ENCODE results near the gene PLPP4. TPM values are rescaled to one million over a fixed set of nuclear protein-coding genes. Genes with fewer than 3 reads are reported as not detected.

Gene PLPP4
- not detected for polyA plus RNA-seq (ENCODE audit: low read depth in 6 of 6)

- Mint-ChIP-seq H3K36me3 (peaks cover 0 to 11% of the 10 kb centered on the region in 2 donors), H3K27me3 (peaks cover 38 to 63% (median 54%) of the 10 kb centered on the region in 3 donors), H3K4me3 (peak within 1 kb of the TSS in 4 of 8 donors; percentile 23 to 47 (median 36)), H3K27ac (peak within 1 kb of the TSS in 1 of 6 donors; percentile 71), H3K9me3 (peaks cover 0 to 7% (median 0%) of the 10 kb centered on the region in 7 donors), H3K4me1 (peaks cover 0 to 9% (median 4%) of the 10 kb centered on the region in 3 donors)
- no peak for DNase-seq
- ATAC-seq (ENCODE audit: low read depth in 2 of 2) = no peak
Measured at GRCh38 chr10:120456626-120457430, at the start of gene PLPP4. PLPP4 (plus strand) TSS chr10:120457227; CDS start chr10:120457306, 79 bp downstream.

- Mint-ChIP-seq H3K36me3 (no peaks in the 10 kb centered on the region), H3K4me3 (no peak overlapping the region), H3K27ac (no peak overlapping the region), H3K4me1 (peaks cover 0 to 4% (median 0%) of the 10 kb centered on the region in 3 donors), H3K9me3 (peaks cover 0 to 9% (median 0%) of the 10 kb centered on the region in 7 donors), H3K27me3 (peaks cover 8 to 24% (median 19%) of the 10 kb centered on the region in 3 donors)
- DNase-seq = no peak
- ATAC-seq (ENCODE audit: low read depth in 2 of 2) = no peak
Measured at GRCh38 chr10:120409816-120410215, 47.2 kb upstream of the PLPP4 start.

- no peak overlapping the region for H3K27ac Mint-ChIP-seq
- no peak for ATAC-seq (ENCODE audit: low read depth in 2 of 2)
Measured at GRCh38 chr10:120414946-120415345, 42.1 kb upstream of the PLPP4 start.

GRCh38 chr10:120415709-120416330, 41.2 kb upstream of the PLPP4 start:
- peaks cover 6 to 9% (median 8%) of the 10 kb centered on the region in 3 donors for H3K27me3 Mint-ChIP-seq
- H3K27ac Mint-ChIP-seq = peak overlapping the region in 1 of 6 donors; percentile 41
- no peak overlapping the region for H3K4me3 Mint-ChIP-seq
- H3K4me1 Mint-ChIP-seq = peaks cover 0 to 4% (median 0%) of the 10 kb centered on the region in 3 donors
- DNase-seq (no peak), ATAC-seq (ENCODE audit: low read depth in 2 of 2) (no peak)
- H3K9me3 Mint-ChIP-seq = peaks cover 0 to 7% (median 2%) of the 10 kb centered on the region in 7 donors
- H3K36me3 Mint-ChIP-seq = no peaks in the 10 kb centered on the region

More at GRCh38 chr10:120414946-120415345, 42.1 kb upstream of the PLPP4 start:
- Mint-ChIP-seq H3K4me3 (no peak overlapping the region), H3K9me3 (peaks cover 0 to 8% (median 2%) of the 10 kb centered on the region in 7 donors), H3K27me3 (peaks cover 8 to 11% (median 9%) of the 10 kb centered on the region in 3 donors), H3K4me1 (peaks cover 0 to 4% (median 0%) of the 10 kb centered on the region in 3 donors), H3K36me3 (no peaks in the 10 kb centered on the region)
- no peak for DNase-seq

GRCh38 chr10:120420421-120420820, 36.6 kb upstream of the PLPP4 start:
- no peak overlapping the region for H3K4me3 Mint-ChIP-seq
- H3K4me1 Mint-ChIP-seq = no peaks in the 10 kb centered on the region
- DNase-seq (no peak), ATAC-seq (ENCODE audit: low read depth in 2 of 2) (no peak)
- peaks cover 0 to 15% (median 11%) of the 10 kb centered on the region in 3 donors for H3K27me3 Mint-ChIP-seq
- no peak overlapping the region for H3K27ac Mint-ChIP-seq
- H3K36me3 Mint-ChIP-seq = no peaks in the 10 kb centered on the region
- H3K9me3 Mint-ChIP-seq = peaks cover 0 to 7% (median 0%) of the 10 kb centered on the region in 7 donors

- Mint-ChIP-seq H3K9me3 (peaks cover 0 to 7% (median 2%) of the 10 kb centered on the region in 7 donors), H3K4me1 (no peaks in the 10 kb centered on the region), H3K36me3 (no peaks in the 10 kb centered on the region), H3K27ac (no peak overlapping the region), H3K27me3 (peaks cover 0 to 15% (median 13%) of the 10 kb centered on the region in 3 donors), H3K4me3 (no peak overlapping the region)
- ATAC-seq (ENCODE audit: low read depth in 2 of 2) (no peak), DNase-seq (no peak)
Measured at GRCh38 chr10:120421250-120421649, 35.8 kb upstream of the PLPP4 start.

GRCh38 chr10:120422457-120422856, 34.6 kb upstream of the PLPP4 start:
- peaks cover 0 to 14% (median 13%) of the 10 kb centered on the region in 3 donors for H3K27me3 Mint-ChIP-seq
- peak overlapping the region in 1 of 8 donors; percentile 48 for H3K4me3 Mint-ChIP-seq
- H3K4me1 Mint-ChIP-seq = no peaks in the 10 kb centered on the region
- H3K36me3 Mint-ChIP-seq = no peaks in the 10 kb centered on the region
- no peak overlapping the region for H3K27ac Mint-ChIP-seq
- H3K9me3 Mint-ChIP-seq = peaks cover 0 to 7% (median 2%) of the 10 kb centered on the region in 7 donors
- ATAC-seq (ENCODE audit: low read depth in 2 of 2) (no peak), DNase-seq (no peak)

- ATAC-seq (ENCODE audit: low read depth in 2 of 2) (no peak), DNase-seq (no peak)
- peaks cover 0 to 7% (median 2%) of the 10 kb centered on the region in 7 donors for H3K9me3 Mint-ChIP-seq
- no peak overlapping the region for H3K4me3 Mint-ChIP-seq
- peaks cover 0 to 10% (median 7%) of the 10 kb centered on the region in 3 donors for H3K27me3 Mint-ChIP-seq
- H3K36me3 Mint-ChIP-seq = no peaks in the 10 kb centered on the region
- no peak overlapping the region for H3K27ac Mint-ChIP-seq
- H3K4me1 Mint-ChIP-seq = no peaks in the 10 kb centered on the region
Measured at GRCh38 chr10:120423431-120424197, 33.4 kb upstream of the PLPP4 start.

- H3K27ac Mint-ChIP-seq = no peak overlapping the region
Measured at GRCh38 chr10:120424198-120424464, 32.9 kb upstream of the PLPP4 start.

GRCh38 chr10:120426306-120426705, 30.7 kb upstream of the PLPP4 start:
- Mint-ChIP-seq H3K27me3 (peaks cover 3 to 10% (median 8%) of the 10 kb centered on the region in 3 donors), H3K4me1 (no peaks in the 10 kb centered on the region), H3K4me3 (no peak overlapping the region), H3K9me3 (peaks cover 0 to 7% (median 2%) of the 10 kb centered on the region in 7 donors), H3K36me3 (no peaks in the 10 kb centered on the region), H3K27ac (peak overlapping the region in 2 of 6 donors; percentile 11 to 12)
- ATAC-seq (ENCODE audit: low read depth in 2 of 2) = no peak
- DNase-seq = no peak

More at GRCh38 chr10:120424198-120424464, 32.9 kb upstream of the PLPP4 start:
- Mint-ChIP-seq H3K4me1 (no peaks in the 10 kb centered on the region), H3K27me3 (peaks cover 0 to 9% (median 7%) of the 10 kb centered on the region in 3 donors), H3K36me3 (no peaks in the 10 kb centered on the region), H3K4me3 (peak overlapping the region in 1 of 8 donors; percentile 37), H3K9me3 (peaks cover 0 to 7% (median 2%) of the 10 kb centered on the region in 7 donors)
- ATAC-seq (ENCODE audit: low read depth in 2 of 2) (no peak), DNase-seq (no peak)

GRCh38 chr10:120428754-120429153, 28.3 kb upstream of the PLPP4 start:
- H3K4me3 Mint-ChIP-seq = no peak overlapping the region
- H3K9me3 Mint-ChIP-seq = peaks cover 0 to 7% (median 2%) of the 10 kb centered on the region in 7 donors
- H3K27me3 Mint-ChIP-seq = peaks cover 11 to 20% (median 18%) of the 10 kb centered on the region in 3 donors
- ATAC-seq (ENCODE audit: low read depth in 2 of 2) = no peak
- H3K36me3 Mint-ChIP-seq = no peaks in the 10 kb centered on the region
- DNase-seq = no peak
- no peaks in the 10 kb centered on the region for H3K4me1 Mint-ChIP-seq
- no peak overlapping the region for H3K27ac Mint-ChIP-seq

GRCh38 chr10:120429395-120429794, 27.6 kb upstream of the PLPP4 start:
- Mint-ChIP-seq H3K9me3 (peaks cover 0 to 7% (median 2%) of the 10 kb centered on the region in 7 donors), H3K36me3 (no peaks in the 10 kb centered on the region)
- ATAC-seq (ENCODE audit: low read depth in 2 of 2) = no peak

GRCh38 chr10:120431251-120431651, 25.8 kb upstream of the PLPP4 start:
- no peaks in the 10 kb centered on the region for H3K4me1 Mint-ChIP-seq
- ATAC-seq (ENCODE audit: low read depth in 2 of 2) = no peak
- peaks cover 0 to under 1% (median 0%) of the 10 kb centered on the region in 7 donors for H3K9me3 Mint-ChIP-seq
- no peak overlapping the region for H3K27ac Mint-ChIP-seq
- no peak for DNase-seq
- H3K4me3 Mint-ChIP-seq = no peak overlapping the region
- peaks cover 8 to 18% (median 11%) of the 10 kb centered on the region in 3 donors for H3K27me3 Mint-ChIP-seq
- H3K36me3 Mint-ChIP-seq = no peaks in the 10 kb centered on the region

More at GRCh38 chr10:120429395-120429794, 27.6 kb upstream of the PLPP4 start:
- no peak for DNase-seq
- no peaks in the 10 kb centered on the region for H3K4me1 Mint-ChIP-seq
- no peak overlapping the region for H3K4me3 Mint-ChIP-seq
- no peak overlapping the region for H3K27ac Mint-ChIP-seq
- peaks cover 11 to 20% (median 18%) of the 10 kb centered on the region in 3 donors for H3K27me3 Mint-ChIP-seq
